Heart right ventricle (tissue), 16 donors: Measurements from ENCODE around the gene USP4. TPM values are rescaled to one million over a fixed set of nuclear protein-coding genes. Genes with fewer than 3 reads are reported as not detected.

Source experiments
- ATAC-seq, 8 donors: fragments of 200-7000 bp; cut with Tn5 transposase; one replicate each; pipeline ENCODE4 v1.9.1; 2020; ENCODE audit warnings: mild to moderate bottlenecking in 8 of 8, moderate library complexity in 8 of 8, moderate number of reproducible peaks in 1 of 8
- DNase-seq, 2 donors: peaks; one replicate each; pipeline ENCODE4 v3.0.0-alpha.2; 2020
- H3K27ac ChIP-seq, 10 donors: fragments of 200-600 bp; sonication (generic) in 2 of 10; one replicate each; pipeline versions ENCODE4 v1.5.0 to v1.8.0; 2020 to 2022; ENCODE audit warnings: mild to moderate bottlenecking in 3 of 10
- H3K27me3 ChIP-seq, 7 donors: fragments of 200-600 bp; one replicate each; pipeline ENCODE4 v1.8.0; 2021 to 2022; ENCODE audit warnings: mild to moderate bottlenecking in 2 of 7
- H3K36me3 ChIP-seq, 9 donors: fragments of 200-600 bp; sonication (generic) in 1 of 9; one replicate each; pipeline versions ENCODE4 v1.5.0 to v1.8.0; 2020 to 2022; ENCODE audit warnings: mild to moderate bottlenecking in 2 of 9
- H3K4me1 ChIP-seq, 9 donors: fragments of 200-600 bp; sonication (generic) in 1 of 9; one replicate each; pipeline versions ENCODE4 v1.5.0 to v1.8.0; 2020 to 2022; ENCODE audit warnings: mild to moderate bottlenecking in 4 of 9
- H3K4me3 ChIP-seq, 10 donors: fragments of 200-600 bp; sonication (generic) in 2 of 10; one replicate each; pipeline versions ENCODE4 v1.5.0 to v1.8.0; 2020 to 2022; ENCODE audit warnings: mild to moderate bottlenecking in 7 of 10, moderate library complexity in 2 of 10
- H3K9me3 ChIP-seq, 11 donors: fragments of 200-600 bp in 10 of 11; sonication (generic) in 2 of 11; one replicate each; pipeline versions ENCODE4 v1.5.0 to v1.8.0; 2013 to 2022; ENCODE audit warnings: mild to moderate bottlenecking in 2 of 11, control low read depth in 1 of 11, moderate library complexity in 1 of 11
- WGBS, 2 donors: extraction: QIAGEN DNeasy Blood & Tissue Kit; methylation state at CpG; one replicate each; pipeline ENCODE4 v1.1.7; 2013; ENCODE audit warnings: inconsistent platforms in 1 of 2; 5-methylcytosine and 5-hydroxymethylcytosine counted together
- intact Hi-C, 10 donors: fragments of 100-400 bp; cut with DNase I; formaldehyde crosslinking; loops; one replicate each; pipeline versions ENCODE4 v1.11.1 to v1.14.2; 2022
- long read RNA-seq, 3 donors: library from polyadenylated mRNA; unstranded; transcript quantifications; one replicate each; pipeline ENCODE4 v2.0.0, GENCODE V29; 2020 to 2021
- polyA plus RNA-seq, 2 donors: library from polyadenylated mRNA; stranded (reverse); fragments of 200-250 nt; gene quantifications; one replicate each; pipeline ENCODE4 v1.2.3, GENCODE V29; 2013
- total RNA-seq, 10 donors: library from RNA; stranded (reverse); fragmentation: NEBNext Ultra II Directional in 3 of 10; extraction: Animal tissue kit (Norgen Biotek cat#: 25700) in 3 of 10; gene quantifications; one replicate each; pipeline versions ENCODE4 v1.2.1 to v1.2.4, GENCODE V29; 2021 to 2023
- TF ChIP-seq, protein P1 (sequence below), 9 donors: fragments of 200-600 bp; sonication (generic) in 2 of 9; IDR thresholded peaks; one replicate each; pipeline versions ENCODE4 v1.5.0 to v1.8.0; 2021 to 2022; ENCODE audit warnings: antibody characterized with exemption in 9 of 9, mild to moderate bottlenecking in 5 of 9, moderate library complexity in 1 of 9
- donor health status: Arrhythmogenic right ventricular cardiomyopathy.
- donor health status: ischemic (EF 13 %, LVEDD 7.1; RV severe dilation, severe dysfunction).
- donor health status: healthy with polysubstance abuse.
- donor health status: DM: no; HTN: yes; CAD: no.
- donor health status: DM: no; HTN: no; CAD: no.
- donor health status: ischemic (EF 25% LVEDD 6.9; RV normal size, moderate dysfunction).
- donor health status: ischemic (EF 25% LVEDD 5.7; RV mildly dilated, moderate dysfunction).
- donor health status: healthy.
- donor health status: DM: yes; HTN: yes; CAD: no.
- donor health status: Ischemic cardiomyopathy.
- donor health status: ischemic (EF 35%, LVEDD 5.7; RV mildly dilated, moderate dysfunction).
- donor health status: nonischemic (EF 11% LVEDD 7.7; RV severe dilation, severe dysfunction).
- donor health status: DM: yes; HTN: yes; CAD: no.
- donor health status: PGD.
- donor health status: ischemic (EF 29% LVEDD 5.4; RV normal size, mild dysfunction).
- donor health status: nonischemic (EF 23%, LVEDD 6.1; RV moderate dilation, normal function).

Gene USP4, protein sequence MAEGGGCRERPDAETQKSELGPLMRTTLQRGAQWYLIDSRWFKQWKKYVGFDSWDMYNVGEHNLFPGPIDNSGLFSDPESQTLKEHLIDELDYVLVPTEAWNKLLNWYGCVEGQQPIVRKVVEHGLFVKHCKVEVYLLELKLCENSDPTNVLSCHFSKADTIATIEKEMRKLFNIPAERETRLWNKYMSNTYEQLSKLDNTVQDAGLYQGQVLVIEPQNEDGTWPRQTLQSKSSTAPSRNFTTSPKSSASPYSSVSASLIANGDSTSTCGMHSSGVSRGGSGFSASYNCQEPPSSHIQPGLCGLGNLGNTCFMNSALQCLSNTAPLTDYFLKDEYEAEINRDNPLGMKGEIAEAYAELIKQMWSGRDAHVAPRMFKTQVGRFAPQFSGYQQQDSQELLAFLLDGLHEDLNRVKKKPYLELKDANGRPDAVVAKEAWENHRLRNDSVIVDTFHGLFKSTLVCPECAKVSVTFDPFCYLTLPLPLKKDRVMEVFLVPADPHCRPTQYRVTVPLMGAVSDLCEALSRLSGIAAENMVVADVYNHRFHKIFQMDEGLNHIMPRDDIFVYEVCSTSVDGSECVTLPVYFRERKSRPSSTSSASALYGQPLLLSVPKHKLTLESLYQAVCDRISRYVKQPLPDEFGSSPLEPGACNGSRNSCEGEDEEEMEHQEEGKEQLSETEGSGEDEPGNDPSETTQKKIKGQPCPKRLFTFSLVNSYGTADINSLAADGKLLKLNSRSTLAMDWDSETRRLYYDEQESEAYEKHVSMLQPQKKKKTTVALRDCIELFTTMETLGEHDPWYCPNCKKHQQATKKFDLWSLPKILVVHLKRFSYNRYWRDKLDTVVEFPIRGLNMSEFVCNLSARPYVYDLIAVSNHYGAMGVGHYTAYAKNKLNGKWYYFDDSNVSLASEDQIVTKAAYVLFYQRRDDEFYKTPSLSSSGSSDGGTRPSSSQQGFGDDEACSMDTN
- total RNA-seq: 10 to 100 TPM; 35.4 to 48.3 (median 43.5) TPM
- polyA plus RNA-seq: 10 to 100 TPM; 19.9 to 52.4 TPM
- long read RNA-seq, donor 1, transcript USP4-202 (21 exons, 3,222 nt): minor isoform, 9 of 59 reads
- long read RNA-seq, donor 1, transcript USP4-201 (22 exons, 3,126 nt): major isoform, 26 of 59 reads
- long read RNA-seq, donor 1, partial matches to known transcripts: 4 of 59 reads
- long read RNA-seq, donor 1, other reads (novel, unspliced or antisense): 18 of 59 reads
- long read RNA-seq, donor 2, transcript USP4-202 (21 exons, 3,222 nt): minor isoform, 12 of 97 reads
- long read RNA-seq, donor 2, transcript USP4-201 (22 exons, 3,126 nt): major isoform, 45 of 97 reads
- long read RNA-seq, donor 2, partial matches to known transcripts: 10 of 97 reads
- long read RNA-seq, donor 2, other reads (novel, unspliced or antisense): 29 of 97 reads
- long read RNA-seq, donor 3, transcript USP4-201 (22 exons, 3,126 nt): major isoform, 195 of 377 reads
- long read RNA-seq, donor 3, transcript USP4-202 (21 exons, 3,222 nt): minor isoform, 46 of 377 reads
- long read RNA-seq, donor 3, partial matches to known transcripts: 35 of 377 reads
- long read RNA-seq, donor 3, other reads (novel, unspliced or antisense): 98 of 377 reads

DNA sequence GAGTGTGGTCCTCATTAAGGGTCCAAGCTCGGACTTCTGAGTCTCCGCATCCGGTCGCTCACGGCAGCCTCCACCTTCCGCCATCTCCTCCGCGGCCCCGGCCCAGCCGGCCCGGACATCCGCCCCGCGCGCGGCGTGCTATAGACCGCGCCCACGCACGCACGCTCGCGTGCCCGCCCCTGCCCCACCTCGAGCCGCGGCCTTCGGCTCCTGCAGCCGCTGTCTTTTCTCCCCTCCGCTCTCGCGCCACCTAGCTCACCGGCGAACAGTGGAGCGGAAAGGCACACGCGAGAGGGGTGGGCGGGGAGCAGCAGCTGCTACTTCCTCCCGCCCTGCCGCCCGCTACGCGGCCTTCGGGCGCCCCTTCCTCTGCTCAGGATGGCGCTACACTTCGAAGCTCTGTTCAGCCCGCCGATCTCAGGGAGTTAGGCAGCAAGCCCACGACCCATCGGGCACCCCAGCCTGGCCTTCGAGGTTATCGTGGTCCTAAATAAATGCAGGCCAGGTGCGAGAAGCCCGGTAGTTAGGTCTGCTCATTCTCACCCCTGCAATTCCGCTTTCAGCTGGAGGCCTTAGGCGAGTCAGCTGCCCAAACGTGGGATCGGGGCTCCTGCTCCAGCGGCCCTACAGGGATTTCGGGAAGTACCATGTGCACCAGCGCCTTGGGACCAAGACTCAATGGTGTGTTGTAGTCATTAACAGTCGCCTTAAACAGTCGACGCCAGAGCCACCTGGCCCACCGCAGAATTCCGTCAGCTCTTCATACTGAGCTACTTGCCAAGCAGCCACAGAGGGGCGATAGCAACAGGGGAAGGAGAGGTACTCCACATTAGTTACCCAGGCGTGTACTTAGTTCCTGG lies at the start of gene USP4:
USP4 (minus strand) TSS at position 113 of the 860 bp plus-strand sequence; CDS start at position 84, 29 bp downstream.
- TF ChIP-seq, protein P1, sequence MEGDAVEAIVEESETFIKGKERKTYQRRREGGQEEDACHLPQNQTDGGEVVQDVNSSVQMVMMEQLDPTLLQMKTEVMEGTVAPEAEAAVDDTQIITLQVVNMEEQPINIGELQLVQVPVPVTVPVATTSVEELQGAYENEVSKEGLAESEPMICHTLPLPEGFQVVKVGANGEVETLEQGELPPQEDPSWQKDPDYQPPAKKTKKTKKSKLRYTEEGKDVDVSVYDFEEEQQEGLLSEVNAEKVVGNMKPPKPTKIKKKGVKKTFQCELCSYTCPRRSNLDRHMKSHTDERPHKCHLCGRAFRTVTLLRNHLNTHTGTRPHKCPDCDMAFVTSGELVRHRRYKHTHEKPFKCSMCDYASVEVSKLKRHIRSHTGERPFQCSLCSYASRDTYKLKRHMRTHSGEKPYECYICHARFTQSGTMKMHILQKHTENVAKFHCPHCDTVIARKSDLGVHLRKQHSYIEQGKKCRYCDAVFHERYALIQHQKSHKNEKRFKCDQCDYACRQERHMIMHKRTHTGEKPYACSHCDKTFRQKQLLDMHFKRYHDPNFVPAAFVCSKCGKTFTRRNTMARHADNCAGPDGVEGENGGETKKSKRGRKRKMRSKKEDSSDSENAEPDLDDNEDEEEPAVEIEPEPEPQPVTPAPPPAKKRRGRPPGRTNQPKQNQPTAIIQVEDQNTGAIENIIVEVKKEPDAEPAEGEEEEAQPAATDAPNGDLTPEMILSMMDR (IDR thresholded peaks at IDR 0.05): peak in 6 of 9 donors; percentile 20 to 72 (median 52)
- peak within 1 kb of the TSS; percentile 94 to 99 (median 96) for H3K27ac ChIP-seq
- 1% methylated on average over 58 to 70 of the region's 70 CpGs for WGBS, 2 donors

DNA sequence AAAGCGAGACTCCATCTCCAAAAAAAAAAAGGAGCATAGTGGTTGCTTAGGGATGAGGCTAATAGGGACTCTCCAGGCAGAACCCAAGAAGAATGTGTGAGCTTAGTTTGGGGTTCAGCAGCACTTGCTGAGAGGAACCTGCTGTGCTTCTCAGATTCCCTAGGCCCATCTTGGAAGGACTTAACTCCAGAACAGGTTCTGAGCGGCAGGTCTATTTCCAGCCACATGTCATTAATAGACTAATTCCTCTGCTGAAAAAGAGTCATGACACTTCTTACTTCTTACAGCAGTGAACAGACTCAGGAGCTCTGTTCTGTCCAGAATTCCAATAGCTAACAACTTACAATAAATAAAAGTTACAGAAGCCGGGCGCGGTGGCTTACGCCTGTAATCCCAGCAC lies 49.4 kb upstream of the USP4 start:
- H3K36me3 ChIP-seq: peaks cover 0 to 34% (median 0%) of the 10 kb centered on the region in 9 donors
- TF ChIP-seq, protein P1 (IDR thresholded peaks at IDR 0.05): no peak
- H3K4me1 ChIP-seq: peaks cover 9 to 92% (median 66%) of the 10 kb centered on the region in 9 donors
- ATAC-seq: no peak
- WGBS, 2 donors: 97% methylated on average over 6 of the region's 6 CpGs
- intact Hi-C loops: no loop called here
- H3K27ac ChIP-seq: no peak overlapping the region
- H3K4me3 ChIP-seq: no peak overlapping the region
- no peak for DNase-seq
- H3K27me3 ChIP-seq: no peaks in the 10 kb centered on the region
- no peaks in the 10 kb centered on the region for H3K9me3 ChIP-seq

More for the DNA sequence above, at the start of gene USP4:
- Histone ChIP-seq H3K36me3 (peaks cover 0 to 31% (median 9%) of the 10 kb centered on the region in 9 donors), H3K4me3 (peak within 1 kb of the TSS; percentile 60 to 96 (median 78)), H3K4me1 (peaks cover 8 to 77% (median 34%) of the 10 kb centered on the region in 9 donors), H3K27me3 (no peaks in the 10 kb centered on the region), H3K9me3 (no peaks in the 10 kb centered on the region)
- intact Hi-C loops: loop anchor here in 9 of 10 donors (1.0 to 10.0 kb wide), 12 partner anchors 19 to 169 kb away; partner anchors contain the start of genes TCTA (in 5 of the 9), KLHDC8B (in 4 of the 9), RHOA (in 4 of the 9) and GPX1 (in 1 of the 9)
- ATAC-seq (peak; percentile 95 to 99 (median 96)), DNase-seq (peak; percentile 91)

DNA sequence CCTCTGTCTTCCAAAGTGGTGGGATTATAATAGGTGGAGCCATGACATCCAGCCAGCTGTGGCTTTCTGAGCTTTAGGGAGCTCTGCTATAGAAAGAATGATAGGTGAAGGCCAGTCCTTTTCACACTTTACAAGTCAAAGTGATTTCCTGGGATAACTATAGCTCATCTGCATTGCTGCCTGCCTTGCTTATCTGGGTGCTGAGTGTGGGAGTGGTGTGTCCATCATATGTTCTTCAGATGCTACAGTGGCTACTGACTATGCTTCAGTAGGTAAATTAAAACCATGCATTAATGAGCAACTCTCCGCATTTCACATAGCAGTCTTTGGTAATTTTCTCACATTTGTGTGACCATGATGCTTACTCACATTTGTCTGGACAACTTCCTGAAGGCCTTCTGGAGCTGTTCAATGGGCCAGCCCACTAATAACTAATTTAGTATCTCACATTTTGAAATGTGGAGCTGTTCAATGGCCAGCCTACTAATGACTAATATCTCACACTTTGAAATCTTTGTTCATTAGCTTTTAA lies 48.5 kb upstream of the USP4 start:
- ATAC-seq (peak in 1 of 8 donors; percentile 17), DNase-seq (no peak)
- WGBS, 2 donors: 79 to 87% methylated on average over 1 of the region's 1 CpG
- Histone ChIP-seq H3K4me3 (no peak overlapping the region), H3K27me3 (no peaks in the 10 kb centered on the region), H3K9me3 (no peaks in the 10 kb centered on the region), H3K4me1 (peaks cover 9 to 92% (median 64%) of the 10 kb centered on the region in 9 donors), H3K27ac (peak overlapping the region in 1 of 10 donors; percentile 8), H3K36me3 (peaks cover 0 to 29% (median 0%) of the 10 kb centered on the region in 9 donors)
- intact Hi-C loops: no loop called here
- TF ChIP-seq, protein P1 (IDR thresholded peaks at IDR 0.05): no peak
